ENCODE measurements around the gene NDUFS7. TPM values are rescaled to one million over a fixed set of nuclear protein-coding genes. Genes with fewer than 3 reads are reported as not detected.

NDUFS7 gene
- polyA plus RNA-seq, 2 of the 4 experiments (the other 2 are of a cell fraction): 19.3 to 68.9 TPM

DNA sequence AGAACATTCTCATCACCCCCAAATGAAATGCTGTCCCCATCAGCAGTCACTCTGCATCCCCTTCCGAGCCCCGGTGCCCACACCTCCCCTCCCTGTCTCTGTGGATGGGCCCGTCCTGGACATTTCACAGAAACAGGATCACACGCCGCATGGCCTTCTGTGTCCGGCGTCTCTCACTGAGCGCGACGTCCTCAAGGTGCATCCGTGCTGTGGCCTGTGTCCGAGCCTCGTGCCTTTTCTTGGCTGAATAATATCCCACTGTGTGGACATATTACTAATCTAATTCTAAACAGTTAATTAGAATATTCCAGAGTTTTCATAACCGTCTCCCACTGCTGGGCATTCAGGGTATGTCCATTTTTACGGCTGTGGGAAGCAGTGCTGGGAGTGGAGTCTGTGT, 8.7 kb downstream of the NDUFS7 start:
- no peak for ATAC-seq
- no peak overlapping the region for H3K4me2 ChIP-seq
- ChIA-PET POLR2A (no interaction called here), CTCF (no interaction called here)
- H3K4me1 ChIP-seq: no peaks in the 10 kb centered on the region
- TF ChIP-seq, protein P1, sequence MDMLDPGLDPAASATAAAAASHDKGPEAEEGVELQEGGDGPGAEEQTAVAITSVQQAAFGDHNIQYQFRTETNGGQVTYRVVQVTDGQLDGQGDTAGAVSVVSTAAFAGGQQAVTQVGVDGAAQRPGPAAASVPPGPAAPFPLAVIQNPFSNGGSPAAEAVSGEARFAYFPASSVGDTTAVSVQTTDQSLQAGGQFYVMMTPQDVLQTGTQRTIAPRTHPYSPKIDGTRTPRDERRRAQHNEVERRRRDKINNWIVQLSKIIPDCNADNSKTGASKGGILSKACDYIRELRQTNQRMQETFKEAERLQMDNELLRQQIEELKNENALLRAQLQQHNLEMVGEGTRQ (IDR thresholded peaks at IDR 0.05): no peak
- no peak for TF ChIP-seq FOSB (CRISPR knock-in tag; IDR thresholded peaks at IDR 0.05)
- TF ChIP-seq, protein P2, sequence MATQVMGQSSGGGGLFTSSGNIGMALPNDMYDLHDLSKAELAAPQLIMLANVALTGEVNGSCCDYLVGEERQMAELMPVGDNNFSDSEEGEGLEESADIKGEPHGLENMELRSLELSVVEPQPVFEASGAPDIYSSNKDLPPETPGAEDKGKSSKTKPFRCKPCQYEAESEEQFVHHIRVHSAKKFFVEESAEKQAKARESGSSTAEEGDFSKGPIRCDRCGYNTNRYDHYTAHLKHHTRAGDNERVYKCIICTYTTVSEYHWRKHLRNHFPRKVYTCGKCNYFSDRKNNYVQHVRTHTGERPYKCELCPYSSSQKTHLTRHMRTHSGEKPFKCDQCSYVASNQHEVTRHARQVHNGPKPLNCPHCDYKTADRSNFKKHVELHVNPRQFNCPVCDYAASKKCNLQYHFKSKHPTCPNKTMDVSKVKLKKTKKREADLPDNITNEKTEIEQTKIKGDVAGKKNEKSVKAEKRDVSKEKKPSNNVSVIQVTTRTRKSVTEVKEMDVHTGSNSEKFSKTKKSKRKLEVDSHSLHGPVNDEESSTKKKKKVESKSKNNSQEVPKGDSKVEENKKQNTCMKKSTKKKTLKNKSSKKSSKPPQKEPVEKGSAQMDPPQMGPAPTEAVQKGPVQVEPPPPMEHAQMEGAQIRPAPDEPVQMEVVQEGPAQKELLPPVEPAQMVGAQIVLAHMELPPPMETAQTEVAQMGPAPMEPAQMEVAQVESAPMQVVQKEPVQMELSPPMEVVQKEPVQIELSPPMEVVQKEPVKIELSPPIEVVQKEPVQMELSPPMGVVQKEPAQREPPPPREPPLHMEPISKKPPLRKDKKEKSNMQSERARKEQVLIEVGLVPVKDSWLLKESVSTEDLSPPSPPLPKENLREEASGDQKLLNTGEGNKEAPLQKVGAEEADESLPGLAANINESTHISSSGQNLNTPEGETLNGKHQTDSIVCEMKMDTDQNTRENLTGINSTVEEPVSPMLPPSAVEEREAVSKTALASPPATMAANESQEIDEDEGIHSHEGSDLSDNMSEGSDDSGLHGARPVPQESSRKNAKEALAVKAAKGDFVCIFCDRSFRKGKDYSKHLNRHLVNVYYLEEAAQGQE (IDR thresholded peaks at IDR 0.05): no peak
- no peak for TF ChIP-seq SMC3 (IDR thresholded peaks at IDR 0.05)
- TF ChIP-seq, protein P3, sequence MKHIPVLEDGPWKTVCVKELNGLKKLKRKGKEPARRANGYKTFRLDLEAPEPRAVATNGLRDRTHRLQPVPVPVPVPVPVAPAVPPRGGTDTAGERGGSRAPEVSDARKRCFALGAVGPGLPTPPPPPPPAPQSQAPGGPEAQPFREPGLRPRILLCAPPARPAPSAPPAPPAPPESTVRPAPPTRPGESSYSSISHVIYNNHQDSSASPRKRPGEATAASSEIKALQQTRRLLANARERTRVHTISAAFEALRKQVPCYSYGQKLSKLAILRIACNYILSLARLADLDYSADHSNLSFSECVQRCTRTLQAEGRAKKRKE (CRISPR knock-in tag; IDR thresholded peaks at IDR 0.05; ENCODE audit: low read depth): no peak
- no peak for TF ChIP-seq EP300 (IDR thresholded peaks at IDR 0.05)
- no peak for TF ChIP-seq TP53 (CRISPR knock-in tag; IDR thresholded peaks at IDR 0.05)
- no peak for TF ChIP-seq SREBF2 (IDR thresholded peaks at IDR 0.05)
- TF ChIP-seq POLR2A (IDR thresholded peaks at IDR 0.05; ENCODE audit: low read length): no peak
- no peak for TF ChIP-seq MAFK (IDR thresholded peaks at IDR 0.05; ENCODE audit: partially characterized antibody)
- TF ChIP-seq HOXB5 (CRISPR knock-in tag; IDR thresholded peaks at IDR 0.05): no peak
- TF ChIP-seq EHMT2 (IDR thresholded peaks at IDR 0.05; ENCODE audit: low read depth): no peak
- TF ChIP-seq FOSL2 (IDR thresholded peaks at IDR 0.05): no peak
- no peak for TF ChIP-seq FOSL2 (CRISPR knock-in tag; IDR thresholded peaks at IDR 0.05)
- TF ChIP-seq MAZ (IDR thresholded peaks at IDR 0.05; ENCODE audit: borderline replicate concordance, low read depth, low read length): no peak
- no peak for TF ChIP-seq KDM5A (IDR thresholded peaks at IDR 0.05)
- no peak for TF ChIP-seq ZSCAN20 (CRISPR knock-in tag; IDR thresholded peaks at IDR 0.05)
- H3K4me3 ChIP-seq: no peak overlapping the region
- H3K9me3 ChIP-seq: no peaks in the 10 kb centered on the region
- WGBS (ENCODE audit: missing lambda C conversion rate): 91% methylated on average over 15 of the region's 15 CpGs
- no peak overlapping the region for H3K27ac ChIP-seq
- DNase-seq (ENCODE audit: low read depth in 1 of 2, low spot score in 1 of 2): no peak
- FAIRE-seq: no peak

DNA sequence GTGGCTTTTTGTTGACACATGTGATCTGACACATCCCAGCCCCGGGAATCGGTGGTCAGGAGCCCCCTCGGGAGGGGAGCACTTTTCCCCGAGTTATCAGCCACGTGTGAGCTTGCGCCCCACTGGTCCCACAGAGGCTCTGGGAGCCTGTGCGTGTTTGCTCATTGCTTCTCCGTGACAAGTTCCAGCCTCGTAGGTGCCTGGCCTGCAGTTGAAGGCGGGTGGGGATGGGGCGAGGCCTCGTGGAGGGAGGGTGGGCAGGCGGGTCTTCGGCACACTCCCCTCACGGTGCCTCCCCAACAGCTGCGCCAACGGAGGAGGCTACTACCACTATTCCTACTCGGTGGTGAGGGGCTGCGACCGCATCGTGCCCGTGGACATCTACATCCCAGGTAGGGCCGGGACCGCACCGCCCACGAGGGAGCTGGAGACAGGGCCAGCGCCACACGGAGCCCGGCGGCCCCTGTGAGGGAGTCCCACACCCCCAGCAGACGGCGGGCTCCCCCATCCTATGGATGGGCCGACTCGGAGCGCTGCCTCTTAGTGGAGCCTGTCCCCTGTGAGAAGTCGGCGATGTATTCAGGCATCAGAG, 9.3 kb downstream of the NDUFS7 start:
- POLR2A ChIA-PET: no interaction called here
- TF ChIP-seq FOSL2 (IDR thresholded peaks at IDR 0.05) (no peak), FOSL2 (CRISPR knock-in tag; IDR thresholded peaks at IDR 0.05) (no peak), ZSCAN20 (CRISPR knock-in tag; IDR thresholded peaks at IDR 0.05) (no peak), ESRRA (IDR thresholded peaks at IDR 0.05; ENCODE audit: borderline replicate concordance, low read length) (no peak), SMC3 (IDR thresholded peaks at IDR 0.05) (no peak), CBX2 (IDR thresholded peaks at IDR 0.05; ENCODE audit: borderline replicate concordance, low read depth) (no peak), HOXB5 (CRISPR knock-in tag; IDR thresholded peaks at IDR 0.05) (no peak), CHD2 (IDR thresholded peaks at IDR 0.05; ENCODE audit: low read length, partially characterized antibody) (no peak), MYC (IDR thresholded peaks at IDR 0.05; ENCODE audit: borderline replicate concordance, low read length) (no peak), NR3C1 (IDR thresholded peaks at IDR 0.05) (no peak), MAZ (IDR thresholded peaks at IDR 0.05; ENCODE audit: borderline replicate concordance, low read depth, low read length) (no peak), ZNF302 (CRISPR knock-in tag; IDR thresholded peaks at IDR 0.05) (no peak)
- TF ChIP-seq, protein P4, sequence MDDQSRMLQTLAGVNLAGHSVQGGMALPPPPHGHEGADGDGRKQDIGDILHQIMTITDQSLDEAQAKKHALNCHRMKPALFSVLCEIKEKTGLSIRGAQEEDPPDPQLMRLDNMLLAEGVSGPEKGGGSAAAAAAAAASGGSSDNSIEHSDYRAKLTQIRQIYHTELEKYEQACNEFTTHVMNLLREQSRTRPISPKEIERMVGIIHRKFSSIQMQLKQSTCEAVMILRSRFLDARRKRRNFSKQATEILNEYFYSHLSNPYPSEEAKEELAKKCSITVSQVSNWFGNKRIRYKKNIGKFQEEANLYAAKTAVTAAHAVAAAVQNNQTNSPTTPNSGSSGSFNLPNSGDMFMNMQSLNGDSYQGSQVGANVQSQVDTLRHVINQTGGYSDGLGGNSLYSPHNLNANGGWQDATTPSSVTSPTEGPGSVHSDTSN (IDR thresholded peaks at IDR 0.05): no peak
- WGBS (ENCODE audit: missing lambda C conversion rate): 87% methylated on average over 3 of the region's 37 CpGs
- H3K4me1 ChIP-seq: no peaks in the 10 kb centered on the region
- CTCF ChIA-PET: no interaction called here
- no peak overlapping the region for H3K4me2 ChIP-seq
- FAIRE-seq (no peak), ATAC-seq (no peak), DNase-seq (ENCODE audit: low read depth in 1 of 2, low spot score in 1 of 2) (no peak)
- H3K27ac ChIP-seq: no peak overlapping the region
- H3K4me3 ChIP-seq: no peak overlapping the region
- H3K9me3 ChIP-seq: no peaks in the 10 kb centered on the region

Measured in A549 (cell line).